Lower leg skin (tissue), 3 donors: ENCODE results near the gene PECR.

ENCODE experiments used
- POLR2A ChIP-seq, 2 donors: fragments of 450-650 bp; IDR thresholded peaks; one replicate each; pipeline ENCODE4 v1.6.1; 2016 to 2017; ENCODE audit warnings: antibody characterized with exemption in 2 of 2, mild to moderate bottlenecking in 1 of 2, moderate library complexity in 1 of 2
- TF ChIP-seq, protein P1 (sequence below), 3 donors: fragments of 450-650 bp; IDR thresholded peaks; one replicate each; pipeline ENCODE4 v1.5.1; 2016; ENCODE audit warnings: antibody characterized with exemption in 3 of 3, mild to moderate bottlenecking in 3 of 3, moderate library complexity in 2 of 3

DNA sequence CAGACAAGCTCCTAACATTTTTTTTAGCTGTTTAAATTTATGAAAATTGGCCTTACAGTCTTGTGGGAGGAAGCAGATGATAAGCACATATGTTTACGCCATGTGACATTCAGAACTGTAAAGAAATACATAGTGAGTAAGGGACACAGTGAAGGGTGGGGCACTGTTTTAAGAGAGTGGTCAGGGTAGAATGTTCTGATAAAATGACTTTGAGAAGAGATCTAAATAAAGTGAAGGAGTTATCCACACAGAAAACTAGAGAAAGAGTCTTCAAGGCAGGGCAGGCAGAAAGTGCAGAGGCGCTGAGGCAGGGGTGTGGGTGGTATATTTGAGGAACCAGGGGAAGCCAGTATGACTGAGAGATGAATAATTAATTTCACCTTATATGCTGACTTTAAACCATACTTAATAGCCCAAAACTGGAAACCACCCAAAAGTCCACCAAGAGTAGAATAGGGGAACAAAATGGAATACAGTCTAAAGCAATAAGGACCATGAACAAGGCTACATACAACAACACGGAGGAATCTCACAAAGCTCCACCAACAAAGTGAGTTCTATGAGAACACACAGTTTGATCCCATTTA, 76.8 kb downstream of the PECR start:
- TF ChIP-seq, protein P1, sequence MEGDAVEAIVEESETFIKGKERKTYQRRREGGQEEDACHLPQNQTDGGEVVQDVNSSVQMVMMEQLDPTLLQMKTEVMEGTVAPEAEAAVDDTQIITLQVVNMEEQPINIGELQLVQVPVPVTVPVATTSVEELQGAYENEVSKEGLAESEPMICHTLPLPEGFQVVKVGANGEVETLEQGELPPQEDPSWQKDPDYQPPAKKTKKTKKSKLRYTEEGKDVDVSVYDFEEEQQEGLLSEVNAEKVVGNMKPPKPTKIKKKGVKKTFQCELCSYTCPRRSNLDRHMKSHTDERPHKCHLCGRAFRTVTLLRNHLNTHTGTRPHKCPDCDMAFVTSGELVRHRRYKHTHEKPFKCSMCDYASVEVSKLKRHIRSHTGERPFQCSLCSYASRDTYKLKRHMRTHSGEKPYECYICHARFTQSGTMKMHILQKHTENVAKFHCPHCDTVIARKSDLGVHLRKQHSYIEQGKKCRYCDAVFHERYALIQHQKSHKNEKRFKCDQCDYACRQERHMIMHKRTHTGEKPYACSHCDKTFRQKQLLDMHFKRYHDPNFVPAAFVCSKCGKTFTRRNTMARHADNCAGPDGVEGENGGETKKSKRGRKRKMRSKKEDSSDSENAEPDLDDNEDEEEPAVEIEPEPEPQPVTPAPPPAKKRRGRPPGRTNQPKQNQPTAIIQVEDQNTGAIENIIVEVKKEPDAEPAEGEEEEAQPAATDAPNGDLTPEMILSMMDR (IDR thresholded peaks at IDR 0.05): no peak
- TF ChIP-seq POLR2A (IDR thresholded peaks at IDR 0.05): no peak
